GM19395 (cell line): ENCODE measurements around the gene IGFALS.

Experiments
- ATAC-seq: cut with Tn5 transposase; IDR thresholded peaks from one replicate; pipeline ENCODE4 v1.9.1; 2021; ENCODE audit warnings: mild to moderate bottlenecking, moderate library complexity; ENCODE audit not compliant: unreplicated experiment

IGFALS gene

GRCh38 chr16:1777375-1778199 is 15.9 kb downstream of the IGFALS start:
- ATAC-seq = no peak

- no peak for ATAC-seq
Observed at GRCh38 chr16:1776991-1777374, 16.5 kb downstream of the IGFALS start.

GRCh38 chr16:1776672-1776955 is 16.9 kb downstream of the IGFALS start:
- ATAC-seq = no peak

- no peak for ATAC-seq
Observed at GRCh38 chr16:1775846-1776671, 17.4 kb downstream of the IGFALS start.

GRCh38 chr16:1775006-1775845 is 18.3 kb downstream of the IGFALS start:
- ATAC-seq = no peak

GRCh38 chr16:1774448-1774780 is 19.1 kb downstream of the IGFALS start:
- no peak for ATAC-seq

GRCh38 chr16:1773703-1774447 is 19.6 kb downstream of the IGFALS start:
- no peak for ATAC-seq

- ATAC-seq = no peak
Observed at GRCh38 chr16:1772908-1773702, 20.4 kb downstream of the IGFALS start, which contains the start of gene MRPS34. TSS of gene MRPS34 (minus strand) at chr16:1773134. CDS start at chr16:1773119, 15 bp downstream.

- ATAC-seq = no peak
Observed at GRCh38 chr16:1772362-1772907, 21.1 kb downstream of the IGFALS start, which contains the start of gene EME2. TSS of gene EME2 (plus strand) at chr16:1772810. CDS start at chr16:1773228, 418 bp downstream.

- ATAC-seq = no peak
Observed at GRCh38 chr16:1771864-1772361, 21.6 kb downstream of the IGFALS start.

GRCh38 chr16:1771188-1771863 is 22.2 kb downstream of the IGFALS start, which contains the start of gene NME3:
TSS of gene NME3 (minus strand) at chr16:1771543. CDS start at chr16:1771534, 9 bp downstream.
- no peak for ATAC-seq

- no peak for ATAC-seq
Observed at GRCh38 chr16:1770328-1771187, 22.9 kb downstream of the IGFALS start.

- ATAC-seq = no peak
Observed at GRCh38 chr16:1769402-1770300, 23.9 kb downstream of the IGFALS start.

GRCh38 chr16:1768767-1769401 is 24.6 kb downstream of the IGFALS start:
- no peak for ATAC-seq

- no peak for ATAC-seq
Observed at GRCh38 chr16:1768061-1768766, 25.3 kb downstream of the IGFALS start.
